SK-N-SH (cell line): Measurements from ENCODE around the gene TNFAIP3.

Source experiments
- EP300 ChIP-seq, 2 experiments: IDR thresholded peaks; 2 replicates each; pipeline versions ENCODE4 v1.4.0 to v1.6.1; 2012; ENCODE audit warnings: borderline replicate concordance in 1 of 2, low read depth in 1 of 2, low read length in 1 of 2
- FOSL2 ChIP-seq: IDR thresholded peaks from 2 replicates; pipeline ENCODE4 v1.4.0; 2012; ENCODE audit warnings: low read depth, mild to moderate bottlenecking, moderate library complexity, borderline replicate concordance
- GABPA ChIP-seq: IDR thresholded peaks from 2 replicates; pipeline ENCODE4 v1.4.0; 2012; ENCODE audit warnings: low read depth, mild to moderate bottlenecking
- POLR2AphosphoS5 ChIP-seq: IDR thresholded peaks from 2 replicates; pipeline ENCODE4 v1.6.1; 2012; ENCODE audit warnings: low read depth, low read length
- RAD21 ChIP-seq: IDR thresholded peaks from 2 replicates; pipeline ENCODE4 v1.6.1; 2012; ENCODE audit warnings: mild to moderate bottlenecking, low read length
- SIN3A ChIP-seq: IDR thresholded peaks from 2 replicates; pipeline ENCODE4 v1.6.1; 2012; ENCODE audit warnings: low read depth, mild to moderate bottlenecking, low read length, moderate library complexity, borderline replicate concordance
- SMC3 ChIP-seq: IDR thresholded peaks from 2 replicates; pipeline ENCODE4 v1.6.1; 2012; ENCODE audit warnings: low read depth, low read length, improper control_type of control experiment
- TF ChIP-seq, protein P1 (sequence below): fragments of 200-600 bp; sonication (generic); IDR thresholded peaks from 2 replicates; pipeline ENCODE4 v1.6.1; 2017; ENCODE audit warnings: antibody characterized with exemption, mild to moderate bottlenecking, moderate library complexity
- TF ChIP-seq, protein P2 (sequence below): IDR thresholded peaks from 2 replicates; pipeline ENCODE4 v1.4.0; 2012; ENCODE audit warnings: low read depth, borderline replicate concordance
- TF ChIP-seq, protein P3 (sequence below): IDR thresholded peaks from 2 replicates; pipeline ENCODE4 v1.6.1; 2012; ENCODE audit warnings: mild to moderate bottlenecking, low read depth, low read length, moderate library complexity

DNA sequence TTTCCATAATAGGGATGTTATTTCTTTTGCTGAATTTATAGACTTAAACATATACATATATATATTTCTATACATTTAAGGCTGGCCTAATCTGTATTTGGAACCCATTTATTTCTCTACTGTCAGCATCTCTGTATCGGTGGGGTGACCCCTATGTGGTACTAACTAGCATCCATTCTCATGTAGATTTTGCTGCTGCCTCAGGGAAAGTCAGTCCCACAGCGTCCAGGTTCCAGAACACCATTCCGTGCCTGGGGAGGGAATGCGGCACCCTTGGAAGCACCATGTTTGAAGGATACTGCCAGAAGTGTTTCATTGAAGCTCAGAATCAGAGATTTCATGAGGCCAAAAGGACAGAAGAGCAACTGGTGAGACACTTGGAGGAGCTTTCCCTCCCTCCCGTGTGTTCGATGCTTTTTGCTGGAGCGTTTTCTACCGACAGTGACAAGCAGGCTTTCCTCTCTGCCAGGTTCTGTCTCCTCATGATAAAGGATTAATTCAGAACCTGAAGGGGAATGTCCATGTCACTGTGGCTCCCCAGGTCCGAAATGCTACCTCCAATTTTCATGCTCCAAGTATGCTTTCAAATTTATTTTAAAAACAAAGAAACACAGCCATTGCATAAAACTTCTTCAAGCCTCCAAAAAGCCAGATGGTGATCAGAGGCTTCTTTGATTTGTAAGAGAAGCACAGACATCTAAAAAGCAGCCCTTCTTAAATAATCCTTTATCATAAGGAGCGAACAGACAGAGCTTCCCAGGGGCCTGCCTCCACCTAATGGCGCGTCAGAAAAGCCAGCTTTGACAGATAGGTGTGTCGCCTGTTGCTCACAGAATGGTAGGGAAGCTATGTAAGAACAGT lies 13.1 kb downstream of the TNFAIP3 start:
- TF ChIP-seq, protein P1, sequence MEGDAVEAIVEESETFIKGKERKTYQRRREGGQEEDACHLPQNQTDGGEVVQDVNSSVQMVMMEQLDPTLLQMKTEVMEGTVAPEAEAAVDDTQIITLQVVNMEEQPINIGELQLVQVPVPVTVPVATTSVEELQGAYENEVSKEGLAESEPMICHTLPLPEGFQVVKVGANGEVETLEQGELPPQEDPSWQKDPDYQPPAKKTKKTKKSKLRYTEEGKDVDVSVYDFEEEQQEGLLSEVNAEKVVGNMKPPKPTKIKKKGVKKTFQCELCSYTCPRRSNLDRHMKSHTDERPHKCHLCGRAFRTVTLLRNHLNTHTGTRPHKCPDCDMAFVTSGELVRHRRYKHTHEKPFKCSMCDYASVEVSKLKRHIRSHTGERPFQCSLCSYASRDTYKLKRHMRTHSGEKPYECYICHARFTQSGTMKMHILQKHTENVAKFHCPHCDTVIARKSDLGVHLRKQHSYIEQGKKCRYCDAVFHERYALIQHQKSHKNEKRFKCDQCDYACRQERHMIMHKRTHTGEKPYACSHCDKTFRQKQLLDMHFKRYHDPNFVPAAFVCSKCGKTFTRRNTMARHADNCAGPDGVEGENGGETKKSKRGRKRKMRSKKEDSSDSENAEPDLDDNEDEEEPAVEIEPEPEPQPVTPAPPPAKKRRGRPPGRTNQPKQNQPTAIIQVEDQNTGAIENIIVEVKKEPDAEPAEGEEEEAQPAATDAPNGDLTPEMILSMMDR, result no peak
- TF ChIP-seq SMC3 (no peak), GABPA (no peak), EP300 (IDR thresholded peaks at IDR 0.05; ENCODE audit: borderline replicate concordance in 1 of 2, low read depth in 1 of 2, low read length in 1 of 2) (no peak), POLR2AphosphoS5 (no peak), RAD21 (no peak), FOSL2 (no peak), SIN3A (no peak)
- TF ChIP-seq, protein P2, sequence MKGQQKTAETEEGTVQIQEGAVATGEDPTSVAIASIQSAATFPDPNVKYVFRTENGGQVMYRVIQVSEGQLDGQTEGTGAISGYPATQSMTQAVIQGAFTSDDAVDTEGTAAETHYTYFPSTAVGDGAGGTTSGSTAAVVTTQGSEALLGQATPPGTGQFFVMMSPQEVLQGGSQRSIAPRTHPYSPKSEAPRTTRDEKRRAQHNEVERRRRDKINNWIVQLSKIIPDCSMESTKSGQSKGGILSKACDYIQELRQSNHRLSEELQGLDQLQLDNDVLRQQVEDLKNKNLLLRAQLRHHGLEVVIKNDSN, result no peak
- TF ChIP-seq, protein P3, sequence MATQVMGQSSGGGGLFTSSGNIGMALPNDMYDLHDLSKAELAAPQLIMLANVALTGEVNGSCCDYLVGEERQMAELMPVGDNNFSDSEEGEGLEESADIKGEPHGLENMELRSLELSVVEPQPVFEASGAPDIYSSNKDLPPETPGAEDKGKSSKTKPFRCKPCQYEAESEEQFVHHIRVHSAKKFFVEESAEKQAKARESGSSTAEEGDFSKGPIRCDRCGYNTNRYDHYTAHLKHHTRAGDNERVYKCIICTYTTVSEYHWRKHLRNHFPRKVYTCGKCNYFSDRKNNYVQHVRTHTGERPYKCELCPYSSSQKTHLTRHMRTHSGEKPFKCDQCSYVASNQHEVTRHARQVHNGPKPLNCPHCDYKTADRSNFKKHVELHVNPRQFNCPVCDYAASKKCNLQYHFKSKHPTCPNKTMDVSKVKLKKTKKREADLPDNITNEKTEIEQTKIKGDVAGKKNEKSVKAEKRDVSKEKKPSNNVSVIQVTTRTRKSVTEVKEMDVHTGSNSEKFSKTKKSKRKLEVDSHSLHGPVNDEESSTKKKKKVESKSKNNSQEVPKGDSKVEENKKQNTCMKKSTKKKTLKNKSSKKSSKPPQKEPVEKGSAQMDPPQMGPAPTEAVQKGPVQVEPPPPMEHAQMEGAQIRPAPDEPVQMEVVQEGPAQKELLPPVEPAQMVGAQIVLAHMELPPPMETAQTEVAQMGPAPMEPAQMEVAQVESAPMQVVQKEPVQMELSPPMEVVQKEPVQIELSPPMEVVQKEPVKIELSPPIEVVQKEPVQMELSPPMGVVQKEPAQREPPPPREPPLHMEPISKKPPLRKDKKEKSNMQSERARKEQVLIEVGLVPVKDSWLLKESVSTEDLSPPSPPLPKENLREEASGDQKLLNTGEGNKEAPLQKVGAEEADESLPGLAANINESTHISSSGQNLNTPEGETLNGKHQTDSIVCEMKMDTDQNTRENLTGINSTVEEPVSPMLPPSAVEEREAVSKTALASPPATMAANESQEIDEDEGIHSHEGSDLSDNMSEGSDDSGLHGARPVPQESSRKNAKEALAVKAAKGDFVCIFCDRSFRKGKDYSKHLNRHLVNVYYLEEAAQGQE, result no peak
